Superior temporal gyrus (tissue), 1 donor: ENCODE measurements around the gene GFRA1.
"Not testable (repeated sequence)": the region's sequence is repeated elsewhere in the genome, so short reads cannot be mapped to it uniquely, and the experiment has no call there.

ENCODE experiments used
- DNase-seq: peaks from one replicate; pipeline ENCODE4 v3.0.0-alpha.2; 2016; ENCODE audit errors: extremely low spot score

The GFRA1 gene

GRCh38 chr10:116035406-116035805, 237.6 kb downstream of the GFRA1 start:
- DNase-seq: not testable (repeated sequence)

GRCh38 chr10:116030576-116030975, 242.4 kb downstream of the GFRA1 start:
- DNase-seq: no peak

DNA sequence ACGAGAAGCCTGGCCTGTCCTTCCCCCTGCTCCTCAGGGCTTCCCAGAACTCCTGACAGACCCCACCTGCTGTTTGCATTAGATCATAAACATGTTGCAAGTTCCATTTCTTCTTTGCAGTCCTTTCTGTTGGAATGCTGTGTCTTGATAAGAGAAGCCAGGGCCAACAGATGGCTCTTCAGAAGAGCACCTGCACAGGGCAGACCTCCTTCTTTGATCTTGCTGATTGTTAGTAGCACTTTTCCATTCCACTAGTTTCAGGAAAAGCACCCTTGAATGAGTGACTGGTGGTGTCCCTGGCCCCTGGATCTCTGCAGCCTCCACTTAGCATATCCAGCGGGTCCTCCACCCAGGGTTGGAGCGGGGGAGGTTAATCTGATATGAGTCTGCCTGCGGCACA, 243.2 kb downstream of the GFRA1 start:
- DNase-seq: no peak

DNA sequence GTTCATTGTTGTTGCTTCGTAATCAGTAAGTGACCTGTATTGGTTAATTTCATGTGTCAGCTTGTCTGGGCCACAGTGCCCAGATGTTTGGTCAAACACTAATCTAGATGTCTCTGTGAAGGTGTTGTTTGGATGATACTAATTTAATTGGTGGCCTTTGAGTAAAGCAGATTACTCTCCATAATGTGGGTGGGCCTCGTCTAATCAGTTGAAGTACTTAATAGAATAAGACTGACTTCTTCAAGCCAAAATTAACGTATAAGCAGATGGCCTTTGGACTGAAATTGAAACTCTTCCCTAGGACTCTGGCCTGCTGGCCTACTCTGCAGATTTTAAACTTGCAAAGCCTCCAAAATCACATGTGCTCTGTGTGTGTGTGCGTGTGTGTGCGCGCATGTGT, 245.7 kb downstream of the GFRA1 start:
- no peak for DNase-seq

DNA sequence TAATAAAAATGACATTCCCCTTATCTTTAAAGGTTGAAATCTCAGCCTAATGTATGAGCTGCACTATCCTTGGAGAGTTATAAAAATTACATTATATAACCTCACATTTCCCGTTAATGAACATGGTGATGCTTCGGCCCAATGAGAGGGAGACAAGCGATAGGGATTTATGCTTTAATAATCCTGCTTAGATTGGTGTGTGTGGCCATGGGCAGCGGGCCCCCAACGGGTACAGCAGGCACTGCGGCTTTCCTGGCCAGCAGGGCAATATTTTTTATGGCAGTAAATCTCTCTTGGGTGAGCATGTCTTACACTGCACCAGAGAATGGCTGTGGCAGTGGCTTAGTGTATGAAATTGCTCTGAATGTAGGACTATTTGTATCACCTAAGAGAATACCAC, 246.3 kb downstream of the GFRA1 start:
- no peak for DNase-seq

DNA sequence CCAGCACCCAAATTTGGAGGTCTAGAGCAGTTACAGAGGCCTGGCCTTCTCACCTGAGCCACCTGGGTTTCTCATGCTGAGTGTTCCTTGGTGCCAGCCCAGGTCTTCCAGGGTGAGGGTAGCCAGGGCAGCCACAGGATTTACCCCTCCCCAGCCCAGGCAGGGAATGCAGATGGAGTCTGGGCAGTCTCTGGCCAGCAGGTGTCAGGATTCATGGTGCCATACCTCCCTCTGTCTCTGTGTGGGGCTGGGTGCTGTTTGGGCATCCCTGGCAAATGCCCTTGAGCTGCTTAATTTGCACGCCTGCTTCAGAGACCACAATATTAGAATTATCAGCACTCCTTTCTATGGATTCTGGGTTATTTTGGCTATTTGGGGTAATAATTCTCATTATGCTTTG, 246.7 kb downstream of the GFRA1 start:
- DNase-seq: no peak

DNA sequence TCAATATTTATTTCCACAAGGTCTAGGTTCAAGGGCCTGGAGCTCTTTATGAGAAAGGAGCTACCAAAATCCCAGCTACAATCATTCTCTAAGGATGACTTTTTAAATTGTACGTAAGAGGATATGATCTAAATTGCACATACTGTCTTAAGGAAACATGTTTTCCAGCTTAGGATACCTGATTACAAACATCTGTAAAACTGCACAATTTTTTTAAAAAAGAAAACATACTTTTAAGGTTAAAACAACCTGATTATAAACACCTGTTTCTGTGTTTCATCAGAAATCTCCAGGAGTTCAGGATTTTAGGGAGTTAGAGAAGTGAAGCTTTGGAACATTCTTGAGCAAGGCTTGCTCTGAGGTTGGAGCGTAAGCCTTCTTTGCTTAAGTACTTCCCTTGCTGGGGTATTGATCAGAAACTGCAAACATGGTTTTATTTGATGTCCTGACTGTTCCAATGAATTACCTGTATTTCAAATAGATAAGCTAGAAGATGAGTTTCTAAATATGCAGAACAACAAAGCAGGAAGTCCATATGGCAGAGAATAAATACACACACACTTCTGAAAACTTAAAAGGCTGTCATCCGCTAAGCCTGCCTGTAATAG, 248.6 kb downstream of the GFRA1 start:
- no peak for DNase-seq

DNA sequence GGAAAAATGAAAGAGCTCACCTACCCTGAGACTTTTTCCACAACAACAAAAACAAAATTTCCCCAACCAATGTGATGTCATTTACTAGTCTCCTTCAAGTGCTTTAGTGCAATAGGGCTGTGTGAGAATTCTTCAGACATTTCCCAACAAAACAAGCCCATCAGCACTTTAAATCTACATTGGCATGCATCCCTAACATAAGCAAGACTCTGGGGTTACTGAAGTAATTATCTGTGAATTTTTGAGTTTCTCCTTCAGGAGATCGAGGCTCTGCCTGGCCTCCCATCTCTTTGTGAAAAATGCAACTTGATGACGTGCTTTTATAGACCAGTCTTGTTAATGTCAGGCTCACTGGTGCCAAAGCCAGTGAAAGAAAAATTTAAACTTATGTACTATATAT, 255.6 kb downstream of the GFRA1 start:
- DNase-seq: no peak

DNA sequence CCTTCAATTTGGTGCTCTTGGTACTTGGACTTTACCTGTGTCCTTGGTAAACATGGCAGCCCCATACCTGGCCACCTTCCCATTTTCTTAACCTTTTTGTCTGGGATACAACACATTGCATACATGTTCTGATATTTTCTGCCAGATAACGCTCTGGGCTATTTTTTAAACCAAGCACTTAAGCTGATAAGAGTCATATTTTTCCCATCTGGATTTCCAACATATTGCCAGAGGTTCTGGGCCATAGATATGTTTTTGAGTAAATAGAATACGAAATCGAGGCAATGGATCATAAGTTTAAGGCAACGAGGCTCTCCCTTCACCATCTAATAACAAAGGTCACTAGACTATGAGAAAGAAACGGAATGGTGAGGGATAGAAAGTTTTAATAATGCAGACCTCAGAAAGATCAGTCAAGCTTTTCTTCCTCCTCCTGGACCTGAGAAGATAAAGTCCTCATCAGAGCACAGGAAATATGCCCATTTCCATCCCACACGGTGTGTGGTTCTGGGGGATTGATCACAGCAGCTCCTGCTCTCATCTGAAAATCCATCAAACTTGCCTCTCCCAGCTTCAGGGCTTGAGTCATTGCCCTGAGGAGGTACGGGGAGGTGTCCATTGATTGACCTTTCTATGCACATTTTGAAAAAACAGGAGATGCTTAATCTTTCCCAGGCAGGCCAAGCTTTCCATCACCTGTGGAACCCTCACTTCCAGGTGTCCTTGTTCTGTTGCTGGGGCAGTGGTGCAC, 257.2 kb downstream of the GFRA1 start:
- DNase-seq: no peak

DNA sequence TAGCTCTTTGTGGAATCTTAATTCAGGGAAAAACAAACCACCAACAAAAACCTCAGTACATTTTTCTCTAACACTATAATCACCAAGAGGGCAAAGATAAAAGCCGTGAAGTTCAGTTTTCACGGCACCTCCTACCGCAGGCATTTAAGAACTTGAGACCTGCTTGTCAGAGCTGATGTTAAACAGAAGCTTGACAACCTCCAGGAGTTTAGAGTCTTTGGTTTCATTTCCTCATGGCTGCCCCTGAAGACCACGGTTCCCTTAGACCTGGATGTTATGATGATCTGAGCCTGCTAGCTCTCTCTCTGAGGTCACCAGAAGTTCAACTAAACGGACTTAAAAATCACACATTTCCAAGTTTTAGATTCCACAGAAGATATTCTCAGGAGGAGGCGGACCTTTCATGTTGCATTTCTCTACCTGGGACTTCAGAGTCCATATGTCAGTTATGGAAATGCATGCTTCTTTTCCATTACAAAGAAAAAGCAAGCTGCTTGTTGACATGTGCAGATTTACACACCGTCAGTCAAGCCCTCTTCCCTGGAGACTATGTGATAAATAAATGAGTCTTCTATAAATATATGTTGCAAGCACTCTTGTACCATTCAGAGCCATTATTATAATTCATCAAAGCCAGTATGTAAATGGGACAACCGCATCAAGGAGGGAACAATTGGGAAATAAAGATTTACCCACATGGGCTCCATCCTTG, 258.0 kb downstream of the GFRA1 start:
- no peak for DNase-seq

DNA sequence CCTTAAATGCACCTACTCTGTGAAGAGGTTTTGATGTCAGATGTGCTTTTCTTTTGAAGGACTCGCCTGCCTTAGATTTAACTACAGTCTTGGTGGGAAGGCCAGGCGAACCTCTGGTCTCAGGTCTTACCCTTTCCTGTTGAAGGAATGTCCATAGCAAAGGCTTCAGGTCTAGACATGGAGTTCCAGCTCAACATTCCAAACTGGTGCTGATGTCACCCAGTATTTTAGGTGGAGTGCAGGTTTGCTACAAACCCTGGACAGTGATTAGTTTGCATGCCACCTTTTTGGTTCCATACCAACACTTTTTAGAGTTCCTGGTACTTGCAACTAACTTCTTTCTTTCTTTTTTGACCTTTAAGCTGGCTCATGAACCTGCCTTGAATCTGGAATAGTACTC, 258.7 kb downstream of the GFRA1 start:
- no peak for DNase-seq

GRCh38 chr10:116011929-116012328, 261.1 kb downstream of the GFRA1 start:
- no peak for DNase-seq

- peak; percentile 52 for DNase-seq
These were observed 265.6 kb downstream of the GFRA1 start for GRCh38 chr10:116007256-116007891.
